ENCODE data around the gene RAB38. TPM values are rescaled to one million over a fixed set of nuclear protein-coding genes. Genes with fewer than 3 reads are reported as not detected.

Gene RAB38
- total RNA-seq, 2 donors from 2014 or later: 1.8 to 7.6 TPM

DNA sequence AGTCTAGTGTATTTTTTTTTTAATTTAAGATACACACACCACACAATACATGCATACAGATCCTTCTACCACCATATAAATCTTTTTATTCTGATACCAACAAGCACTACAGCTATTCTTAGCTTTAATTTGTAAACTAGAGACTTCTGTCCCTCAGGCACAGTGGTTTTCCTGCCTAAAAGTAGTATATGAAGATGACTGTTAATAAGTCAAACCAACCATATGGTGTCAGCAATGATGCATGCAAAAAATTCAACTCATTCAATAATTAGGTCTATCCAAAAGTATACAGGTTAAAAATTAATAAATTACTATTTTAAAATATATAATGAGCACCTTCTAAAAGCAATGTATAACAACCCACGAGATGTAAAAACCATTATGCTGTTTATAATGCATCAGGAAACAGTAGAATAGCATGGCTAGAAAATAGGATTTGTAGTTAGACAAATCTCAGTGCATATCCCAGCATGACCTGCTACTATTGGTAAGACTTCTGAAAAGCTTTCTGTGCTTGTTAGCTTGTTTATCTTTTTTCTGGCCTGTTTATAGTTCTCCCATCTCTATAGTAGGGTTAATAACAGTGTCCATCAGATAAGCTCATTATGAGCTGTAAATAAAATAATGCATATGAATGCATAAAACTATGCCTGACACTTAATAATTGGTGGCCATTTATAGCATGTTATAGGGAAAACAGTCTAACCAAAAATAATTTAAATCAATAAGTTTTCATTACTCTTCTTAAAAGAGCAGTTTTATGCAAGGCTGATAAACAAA, 10.2 kb downstream of the RAB38 start:
- Histone ChIP-seq H3K4me1 (replicated peaks) (no peaks in the 10 kb centered on the region), H3K27me3 (replicated peaks; ENCODE audit: insufficient read depth) (no peaks in the 10 kb centered on the region), H3K4me3 (no peak overlapping the region), H3K9me3 (no peaks in the 10 kb centered on the region), H3K36me3 (no peaks in the 10 kb centered on the region), H3K27ac (no peak overlapping the region)
- intact Hi-C loops (cut with DNase I): no loop called here
- DNase-seq (ENCODE audit: low spot score): no peak
- TF ChIP-seq, protein P1, sequence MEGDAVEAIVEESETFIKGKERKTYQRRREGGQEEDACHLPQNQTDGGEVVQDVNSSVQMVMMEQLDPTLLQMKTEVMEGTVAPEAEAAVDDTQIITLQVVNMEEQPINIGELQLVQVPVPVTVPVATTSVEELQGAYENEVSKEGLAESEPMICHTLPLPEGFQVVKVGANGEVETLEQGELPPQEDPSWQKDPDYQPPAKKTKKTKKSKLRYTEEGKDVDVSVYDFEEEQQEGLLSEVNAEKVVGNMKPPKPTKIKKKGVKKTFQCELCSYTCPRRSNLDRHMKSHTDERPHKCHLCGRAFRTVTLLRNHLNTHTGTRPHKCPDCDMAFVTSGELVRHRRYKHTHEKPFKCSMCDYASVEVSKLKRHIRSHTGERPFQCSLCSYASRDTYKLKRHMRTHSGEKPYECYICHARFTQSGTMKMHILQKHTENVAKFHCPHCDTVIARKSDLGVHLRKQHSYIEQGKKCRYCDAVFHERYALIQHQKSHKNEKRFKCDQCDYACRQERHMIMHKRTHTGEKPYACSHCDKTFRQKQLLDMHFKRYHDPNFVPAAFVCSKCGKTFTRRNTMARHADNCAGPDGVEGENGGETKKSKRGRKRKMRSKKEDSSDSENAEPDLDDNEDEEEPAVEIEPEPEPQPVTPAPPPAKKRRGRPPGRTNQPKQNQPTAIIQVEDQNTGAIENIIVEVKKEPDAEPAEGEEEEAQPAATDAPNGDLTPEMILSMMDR (IDR thresholded peaks at IDR 0.05): no peak
- TF ChIP-seq POLR2A (IDR thresholded peaks at IDR 0.05): no peak
- TF ChIP-seq POLR2AphosphoS5 (IDR thresholded peaks at IDR 0.05): no peak
- WGBS: 76% methylated on average over 1 of the region's 1 CpG

DNA sequence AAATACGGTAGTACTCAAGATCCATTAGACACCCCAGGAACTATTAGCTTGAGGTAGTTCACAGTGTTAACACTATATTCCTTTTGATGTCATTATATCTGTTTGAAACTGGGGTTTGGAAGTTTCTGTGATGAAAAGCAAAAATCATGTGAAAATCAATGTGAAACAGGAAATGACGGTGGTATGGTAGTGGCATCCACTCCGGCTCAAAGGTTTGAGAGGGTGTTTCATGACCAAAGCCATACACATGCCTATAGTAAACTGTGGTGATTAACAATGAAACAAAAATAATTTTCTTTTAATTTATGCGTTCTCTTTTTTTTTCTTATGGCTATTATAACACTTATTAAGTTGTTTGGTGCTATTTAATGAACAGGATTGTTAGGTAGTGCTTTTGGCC, 10.9 kb downstream of the RAB38 start:
- Histone ChIP-seq H3K27ac (no peak overlapping the region), H3K27me3 (replicated peaks; ENCODE audit: insufficient read depth) (no peaks in the 10 kb centered on the region), H3K4me1 (replicated peaks) (no peaks in the 10 kb centered on the region), H3K36me3 (no peaks in the 10 kb centered on the region), H3K4me3 (no peak overlapping the region), H3K9me3 (no peaks in the 10 kb centered on the region)
- 94% methylated on average over 4 of the region's 4 CpGs for WGBS
- TF ChIP-seq POLR2AphosphoS5 (IDR thresholded peaks at IDR 0.05) (no peak), POLR2A (IDR thresholded peaks at IDR 0.05) (no peak)
- TF ChIP-seq, protein P1 (IDR thresholded peaks at IDR 0.05): no peak
- no peak for DNase-seq (ENCODE audit: low spot score)
- intact Hi-C loops (cut with DNase I): no loop called here

DNA sequence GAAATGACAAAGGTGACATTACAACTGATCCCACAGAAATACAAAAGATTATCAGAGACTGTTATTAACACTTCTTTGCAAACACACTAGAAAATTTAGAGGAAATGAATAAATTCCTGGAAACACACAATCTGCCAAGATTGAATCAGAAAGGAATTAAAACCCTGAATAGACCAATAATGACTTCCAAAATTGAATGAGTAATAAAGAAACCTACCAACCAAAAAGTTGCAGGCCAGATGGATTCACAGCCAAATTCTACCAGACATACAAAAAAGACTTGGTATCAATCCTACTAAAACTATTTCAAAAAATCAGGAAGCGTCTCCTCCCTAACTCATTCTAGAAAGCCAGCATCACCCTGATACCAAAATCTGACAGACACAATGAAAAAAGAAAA, 17.2 kb downstream of the RAB38 start:
- intact Hi-C loops (cut with DNase I): no loop called here
- WGBS: 82% methylated on average over 1 of the region's 1 CpG

GRCh38 chr11:88157370-88157769, 17.9 kb downstream of the RAB38 start:
- no peak overlapping the region for H3K27ac ChIP-seq
- H3K36me3 ChIP-seq: no peaks in the 10 kb centered on the region
- H3K4me3 ChIP-seq: no peak overlapping the region
- intact Hi-C loops (cut with DNase I): no loop called here
- H3K4me1 ChIP-seq (replicated peaks): no peaks in the 10 kb centered on the region
- no peak for DNase-seq (ENCODE audit: low spot score)
- H3K9me3 ChIP-seq: no peaks in the 10 kb centered on the region
- WGBS: 81% methylated on average over 4 of the region's 4 CpGs
- no peaks in the 10 kb centered on the region for H3K27me3 ChIP-seq (replicated peaks; ENCODE audit: insufficient read depth)
- TF ChIP-seq, protein P1 (IDR thresholded peaks at IDR 0.05): no peak
- TF ChIP-seq POLR2A (IDR thresholded peaks at IDR 0.05) (no peak), POLR2AphosphoS5 (IDR thresholded peaks at IDR 0.05) (no peak)

More for the DNA sequence above, 17.2 kb downstream of the RAB38 start:
- H3K4me3 ChIP-seq: no peak overlapping the region
- no peak for TF ChIP-seq POLR2A (IDR thresholded peaks at IDR 0.05)
- TF ChIP-seq, protein P1 (IDR thresholded peaks at IDR 0.05): no peak
- TF ChIP-seq POLR2AphosphoS5 (IDR thresholded peaks at IDR 0.05): no peak
- DNase-seq (ENCODE audit: low spot score): no peak
- H3K9me3 ChIP-seq: no peaks in the 10 kb centered on the region
- no peak overlapping the region for H3K27ac ChIP-seq
- H3K27me3 ChIP-seq (replicated peaks; ENCODE audit: insufficient read depth): no peaks in the 10 kb centered on the region
- no peaks in the 10 kb centered on the region for H3K4me1 ChIP-seq (replicated peaks)
- H3K36me3 ChIP-seq: no peaks in the 10 kb centered on the region

DNA sequence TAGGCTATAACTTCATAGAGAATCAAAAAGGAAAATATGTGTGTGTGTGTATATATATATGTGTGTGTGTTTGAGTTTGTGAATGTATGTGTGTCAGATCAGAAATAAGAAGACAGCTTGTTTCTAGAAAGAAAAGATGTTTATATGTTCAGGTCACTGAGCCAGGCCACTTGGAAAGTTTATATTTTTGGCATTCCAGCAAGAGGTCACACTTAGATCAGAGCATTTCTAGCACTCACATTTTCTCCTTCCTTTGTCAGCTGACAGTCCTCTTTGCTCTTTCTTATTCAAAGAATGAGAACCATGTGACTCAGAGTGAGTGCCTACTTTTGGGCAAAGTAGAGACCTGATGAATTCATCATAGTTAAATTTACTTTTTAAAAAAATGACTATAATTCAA, 22.9 kb downstream of the RAB38 start:
- TF ChIP-seq, protein P1 (IDR thresholded peaks at IDR 0.05): no peak
- TF ChIP-seq POLR2A (IDR thresholded peaks at IDR 0.05): no peak
- no peak for TF ChIP-seq POLR2AphosphoS5 (IDR thresholded peaks at IDR 0.05)
- intact Hi-C loops (cut with DNase I): no loop called here
- DNase-seq (ENCODE audit: low spot score): no peak
- H3K9me3 ChIP-seq: no peaks in the 10 kb centered on the region
- H3K36me3 ChIP-seq: no peaks in the 10 kb centered on the region
- H3K4me3 ChIP-seq: no peak overlapping the region
- no peak overlapping the region for H3K27ac ChIP-seq
- no peaks in the 10 kb centered on the region for H3K27me3 ChIP-seq (replicated peaks; ENCODE audit: insufficient read depth)
- no peaks in the 10 kb centered on the region for H3K4me1 ChIP-seq (replicated peaks)
